ENCODE results near the gene LCE1C.

LCE1C gene

DNA sequence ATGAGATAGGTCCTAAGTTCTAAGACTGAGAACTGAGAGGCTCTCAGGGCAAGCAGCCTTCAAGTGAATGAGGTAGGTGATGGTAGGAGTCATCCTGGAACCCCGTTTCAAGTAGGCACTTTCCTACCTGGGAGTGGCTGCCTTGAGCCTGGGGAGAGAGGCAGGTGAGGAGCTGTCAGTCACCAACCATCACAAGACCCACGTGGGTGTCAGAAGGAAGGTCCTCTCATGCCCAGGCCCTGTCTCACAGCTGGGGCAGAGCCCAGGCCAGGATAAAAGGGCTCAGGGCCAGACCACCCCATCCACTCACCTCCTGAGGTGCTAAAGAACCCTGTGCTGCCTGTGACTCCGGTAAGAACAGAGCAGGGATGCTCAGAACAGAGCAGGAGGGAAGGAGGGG is 10.0 kb downstream of the LCE1C start, which contains the start of gene LCE1D:
Gene LCE1D, plus strand, starts transcription at position 301 of the 400 bp plus-strand sequence. CDS start 1,074 bp downstream, outside the sequence.
- no peak within 1 kb of the TSS for H3K4me3 ChIP-seq (ENCODE audit: extremely low read depth, insufficient read depth, low read length, poor library complexity, severe bottlenecking)
- WGBS, 2 experiments (ENCODE audit: insufficient coverage in 2 of 2) = 0% methylated on average over 1 of the region's 3 CpGs; no CpG with 5 or more reads in 1 of the 2 experiments
- H3K36me3 ChIP-seq (ENCODE audit: control insufficient read depth, insufficient read depth, low read length) = no peaks in the 10 kb centered on the region
- peaks cover 30% of the 10 kb centered on the region for H3K9me3 ChIP-seq (ENCODE audit: control insufficient read depth, low read length)
- no peak within 1 kb of the TSS for H3K27ac ChIP-seq (ENCODE audit: low read depth, low read length, severe bottlenecking)
- no peaks in the 10 kb centered on the region for H3K4me1 ChIP-seq (ENCODE audit: control insufficient read depth, insufficient read depth, low read length, poor library complexity, severe bottlenecking)

GRCh38 chr1:152795686-152796085 is 10.8 kb downstream of the LCE1C start:
- Histone ChIP-seq H3K4me3 (ENCODE audit: extremely low read depth, insufficient read depth, low read length, poor library complexity, severe bottlenecking) (no peak overlapping the region), H3K9me3 (ENCODE audit: control insufficient read depth, low read length) (peaks cover 23% of the 10 kb centered on the region), H3K36me3 (ENCODE audit: control insufficient read depth, insufficient read depth, low read length) (no peaks in the 10 kb centered on the region), H3K27ac (ENCODE audit: low read depth, low read length, severe bottlenecking) (no peak overlapping the region), H3K4me1 (ENCODE audit: control insufficient read depth, insufficient read depth, low read length, poor library complexity, severe bottlenecking) (no peaks in the 10 kb centered on the region)
- WGBS, 2 experiments (ENCODE audit: insufficient coverage in 2 of 2) = 54 to 80% methylated on average over 1 to 3 of the region's 4 CpGs

DNA sequence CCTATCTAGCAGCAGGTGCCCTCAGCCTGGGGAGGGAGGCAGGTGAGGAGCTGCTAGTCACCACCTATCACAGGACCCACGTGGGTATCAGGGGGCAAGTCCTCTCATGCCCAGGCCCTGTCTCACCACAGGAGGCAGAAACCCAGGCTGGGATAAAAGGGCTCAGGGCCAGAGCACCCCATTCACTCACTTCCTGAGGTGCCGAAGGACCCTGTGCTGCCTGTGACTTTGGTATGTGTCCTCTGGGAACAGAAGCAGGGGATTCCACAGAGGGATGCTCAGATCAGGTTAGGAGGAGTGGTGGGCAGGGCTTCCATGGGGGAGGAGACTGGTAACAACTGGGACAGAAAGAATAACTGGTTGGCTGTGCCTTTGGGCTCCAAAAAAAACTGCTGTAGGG is 20.4 kb downstream of the LCE1C start, which contains the start of gene LCE1E:
Gene LCE1E, plus strand, starts transcription at position 181 of the 400 bp plus-strand sequence. CDS start 1,043 bp downstream, outside the sequence.
- no peaks in the 10 kb centered on the region for H3K36me3 ChIP-seq (ENCODE audit: control insufficient read depth, insufficient read depth, low read length)
- H3K4me3 ChIP-seq (ENCODE audit: extremely low read depth, insufficient read depth, low read length, poor library complexity, severe bottlenecking) = no peak within 1 kb of the TSS
- no peak within 1 kb of the TSS for H3K27ac ChIP-seq (ENCODE audit: low read depth, low read length, severe bottlenecking)
- H3K4me1 ChIP-seq (ENCODE audit: control insufficient read depth, insufficient read depth, low read length, poor library complexity, severe bottlenecking) = no peaks in the 10 kb centered on the region
- H3K9me3 ChIP-seq (ENCODE audit: control insufficient read depth, low read length) = peaks cover 39% of the 10 kb centered on the region
- WGBS, 2 experiments (ENCODE audit: insufficient coverage in 2 of 2) = 83 to 86% methylated on average over 1 of the region's 2 CpGs

DNA sequence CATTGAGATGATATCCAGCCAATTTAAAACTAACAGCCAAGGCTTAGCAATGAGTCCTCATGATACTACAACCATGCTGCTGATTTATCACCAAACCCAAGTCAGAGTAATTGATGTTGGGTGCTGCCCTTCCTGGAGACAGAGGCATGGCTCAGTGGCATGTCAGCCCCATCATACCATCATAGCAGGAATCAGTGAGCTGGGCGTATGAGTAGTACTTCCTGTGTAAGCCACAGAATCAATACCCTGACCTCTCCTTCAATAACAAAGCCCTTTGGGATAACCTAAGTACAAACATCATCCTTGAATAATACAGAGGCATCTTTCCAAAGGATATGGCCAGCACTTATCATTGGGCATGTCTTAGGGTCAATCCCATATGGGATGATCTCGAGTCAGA is 23.4 kb downstream of the LCE1C start:
- Histone ChIP-seq H3K27ac (ENCODE audit: low read depth, low read length, severe bottlenecking) (no peak overlapping the region), H3K4me1 (ENCODE audit: control insufficient read depth, insufficient read depth, low read length, poor library complexity, severe bottlenecking) (no peaks in the 10 kb centered on the region), H3K4me3 (ENCODE audit: extremely low read depth, insufficient read depth, low read length, poor library complexity, severe bottlenecking) (no peak overlapping the region), H3K9me3 (ENCODE audit: control insufficient read depth, low read length) (peaks cover 60% of the 10 kb centered on the region), H3K36me3 (ENCODE audit: control insufficient read depth, insufficient read depth, low read length) (no peaks in the 10 kb centered on the region)
- 86 to 100% methylated on average over 1 of the region's 2 CpGs for WGBS, 2 experiments (ENCODE audit: insufficient coverage in 2 of 2)

GRCh38 chr1:152777510-152778137 is 28.8 kb downstream of the LCE1C start:
- no peak overlapping the region for H3K4me3 ChIP-seq (ENCODE audit: extremely low read depth, insufficient read depth, low read length, poor library complexity, severe bottlenecking)
- H3K27ac ChIP-seq (ENCODE audit: low read depth, low read length, severe bottlenecking) = no peak overlapping the region
- H3K9me3 ChIP-seq (ENCODE audit: control insufficient read depth, low read length) = peaks cover 55% of the 10 kb centered on the region
- H3K4me1 ChIP-seq (ENCODE audit: control insufficient read depth, insufficient read depth, low read length, poor library complexity, severe bottlenecking) = no peaks in the 10 kb centered on the region
- H3K36me3 ChIP-seq (ENCODE audit: control insufficient read depth, insufficient read depth, low read length) = no peaks in the 10 kb centered on the region
- 63 to 72% methylated on average over 2 of the region's 4 CpGs for WGBS, 2 experiments (ENCODE audit: insufficient coverage in 2 of 2)

DNA sequence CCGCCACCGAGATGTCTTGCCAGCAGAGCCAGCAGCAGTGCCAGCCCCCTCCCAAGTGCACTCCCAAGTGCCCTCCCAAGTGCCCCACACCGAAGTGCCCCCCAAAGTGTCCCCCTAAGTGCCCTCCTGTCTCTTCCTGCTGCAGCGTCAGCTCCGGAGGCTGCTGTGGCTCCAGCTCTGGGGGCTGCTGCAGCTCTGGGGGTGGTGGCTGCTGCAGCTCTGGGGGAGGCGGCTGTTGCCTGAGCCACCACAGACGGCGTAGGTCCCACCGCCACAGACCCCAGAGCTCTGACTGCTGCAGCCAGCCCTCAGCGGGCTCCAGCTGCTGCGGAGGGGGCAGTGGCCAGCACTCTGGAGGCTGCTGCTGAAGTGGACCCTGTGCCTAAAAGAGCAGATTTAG is 30.1 kb downstream of the LCE1C start:
- WGBS, 2 experiments (ENCODE audit: insufficient coverage in 2 of 2) = 74 to 80% methylated on average over 6 to 10 of the region's 11 CpGs
- Histone ChIP-seq H3K9me3 (ENCODE audit: control insufficient read depth, low read length) (peaks cover 58% of the 10 kb centered on the region), H3K36me3 (ENCODE audit: control insufficient read depth, insufficient read depth, low read length) (no peaks in the 10 kb centered on the region)

DNA sequence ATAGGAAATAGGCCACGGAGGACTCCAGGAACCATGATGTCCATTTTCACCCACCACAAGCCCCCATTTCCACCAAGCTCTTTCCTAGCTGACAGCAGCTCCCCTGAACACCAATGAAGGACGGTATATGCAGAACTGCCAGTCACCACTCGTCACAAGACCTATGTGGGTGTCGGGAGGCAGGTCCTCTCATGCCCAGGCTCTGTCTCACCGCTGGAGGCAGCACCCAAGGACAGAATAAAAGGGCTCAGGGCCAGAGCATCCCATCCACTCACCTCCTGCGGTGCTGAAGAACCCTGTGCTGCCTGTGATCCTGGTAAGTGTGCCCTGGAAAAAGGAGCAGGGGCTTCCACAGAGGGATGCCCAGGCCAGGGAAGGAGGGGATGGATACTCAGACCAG is 31.6 kb downstream of the LCE1C start, which contains the start of gene LCE1F:
Gene LCE1F, plus strand, starts transcription at position 266 of the 400 bp plus-strand sequence. CDS start 1,232 bp downstream, outside the sequence.
- Histone ChIP-seq H3K4me3 (ENCODE audit: extremely low read depth, insufficient read depth, low read length, poor library complexity, severe bottlenecking) (no peak within 1 kb of the TSS), H3K4me1 (ENCODE audit: control insufficient read depth, insufficient read depth, low read length, poor library complexity, severe bottlenecking) (no peaks in the 10 kb centered on the region), H3K36me3 (ENCODE audit: control insufficient read depth, insufficient read depth, low read length) (no peaks in the 10 kb centered on the region), H3K9me3 (ENCODE audit: control insufficient read depth, low read length) (peaks cover 63% of the 10 kb centered on the region), H3K27ac (ENCODE audit: low read depth, low read length, severe bottlenecking) (no peak within 1 kb of the TSS)
- WGBS, 2 experiments (ENCODE audit: insufficient coverage in 2 of 2) = 42 to 44% methylated on average over 4 of the region's 6 CpGs

More for the DNA sequence above, 30.1 kb downstream of the LCE1C start:
- Histone ChIP-seq H3K4me3 (ENCODE audit: extremely low read depth, insufficient read depth, low read length, poor library complexity, severe bottlenecking) (no peak overlapping the region), H3K4me1 (ENCODE audit: control insufficient read depth, insufficient read depth, low read length, poor library complexity, severe bottlenecking) (no peaks in the 10 kb centered on the region), H3K27ac (ENCODE audit: low read depth, low read length, severe bottlenecking) (no peak overlapping the region)

- Histone ChIP-seq H3K4me1 (ENCODE audit: control insufficient read depth, insufficient read depth, low read length, poor library complexity, severe bottlenecking) (no peaks in the 10 kb centered on the region), H3K36me3 (ENCODE audit: control insufficient read depth, insufficient read depth, low read length) (no peaks in the 10 kb centered on the region), H3K4me3 (ENCODE audit: extremely low read depth, insufficient read depth, low read length, poor library complexity, severe bottlenecking) (no peak overlapping the region), H3K27ac (ENCODE audit: low read depth, low read length, severe bottlenecking) (no peak overlapping the region), H3K9me3 (ENCODE audit: control insufficient read depth, low read length) (peaks cover 50% of the 10 kb centered on the region)
- no CpG with 5 or more reads among the region's 1 CpG for WGBS, 2 experiments (ENCODE audit: insufficient coverage in 2 of 2)
Observed at GRCh38 chr1:152770411-152770810, 36.0 kb downstream of the LCE1C start.

DNA sequence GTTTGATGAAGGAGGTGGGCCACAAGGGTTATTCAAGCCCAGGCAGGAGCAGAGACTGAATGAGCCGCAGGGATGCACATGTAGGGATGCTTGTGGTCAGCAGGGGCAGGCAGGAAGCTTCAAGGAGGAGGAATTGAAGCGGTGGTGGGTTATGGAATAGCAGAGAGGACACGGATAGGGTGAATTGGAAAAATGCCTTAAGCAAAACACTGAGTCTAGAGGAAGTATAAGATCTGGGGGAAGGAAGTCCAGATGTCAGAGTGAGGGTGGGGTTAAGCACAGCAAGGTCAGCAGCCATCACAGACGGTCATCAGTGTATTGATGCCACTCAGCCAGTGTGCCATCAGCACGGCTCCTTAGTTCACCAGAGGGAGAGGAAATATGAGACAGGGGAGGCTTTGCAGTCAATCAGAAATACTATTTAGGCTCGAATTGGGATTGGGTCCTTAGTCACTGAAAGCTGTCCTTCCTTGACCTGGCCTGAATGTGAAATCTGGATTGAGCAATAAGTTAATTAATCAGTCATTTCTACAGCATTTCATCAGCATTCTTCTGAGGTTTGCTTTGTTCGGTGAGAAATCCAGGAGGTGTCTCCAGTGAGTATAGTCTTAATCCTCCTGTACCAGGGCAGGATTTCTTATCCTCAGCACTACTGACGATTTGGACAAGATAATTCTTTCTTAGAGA is 37.5 kb downstream of the LCE1C start:
- Histone ChIP-seq H3K4me3 (ENCODE audit: extremely low read depth, insufficient read depth, low read length, poor library complexity, severe bottlenecking) (no peak overlapping the region), H3K27ac (ENCODE audit: low read depth, low read length, severe bottlenecking) (no peak overlapping the region), H3K36me3 (ENCODE audit: control insufficient read depth, insufficient read depth, low read length) (no peaks in the 10 kb centered on the region), H3K4me1 (ENCODE audit: control insufficient read depth, insufficient read depth, low read length, poor library complexity, severe bottlenecking) (no peaks in the 10 kb centered on the region), H3K9me3 (ENCODE audit: control insufficient read depth, low read length) (peaks cover 50% of the 10 kb centered on the region)
- 34 to 44% methylated on average over 5 to 7 of the region's 8 CpGs for WGBS, 2 experiments (ENCODE audit: insufficient coverage in 2 of 2)

DNA sequence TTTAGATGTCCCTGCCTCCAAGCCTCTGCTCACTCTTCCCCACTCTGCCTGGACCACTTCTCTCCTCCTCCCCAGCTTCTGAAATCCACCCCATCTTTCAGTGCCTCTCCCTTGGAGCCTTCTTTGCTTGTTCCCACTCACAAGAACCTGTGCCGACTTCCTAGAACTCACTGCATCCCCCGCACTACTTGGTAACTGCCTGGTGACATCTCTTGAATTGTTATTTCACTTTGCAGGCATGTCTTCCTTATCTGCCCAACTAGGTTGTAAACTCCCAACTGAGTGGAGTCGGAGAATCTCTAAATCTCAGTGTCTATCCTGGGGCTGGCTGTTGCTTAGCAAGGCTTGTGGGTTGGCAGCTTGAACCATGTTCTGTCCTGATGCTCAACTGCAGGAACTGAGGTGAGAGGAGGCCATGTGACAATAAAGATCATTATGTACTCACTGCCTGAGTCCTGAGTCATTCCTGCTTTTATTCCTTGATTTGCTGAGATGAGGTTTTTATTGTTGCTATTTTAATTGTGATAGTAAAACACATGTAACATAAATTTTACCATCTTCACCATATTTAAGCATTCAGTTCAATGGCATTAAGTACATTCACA is 44.7 kb downstream of the LCE1C start:
- 63 to 66% methylated on average over 1 to 3 of the region's 3 CpGs for WGBS, 2 experiments (ENCODE audit: insufficient coverage in 2 of 2)
- H3K4me3 ChIP-seq (ENCODE audit: extremely low read depth, insufficient read depth, low read length, poor library complexity, severe bottlenecking) = no peak overlapping the region
- no peak overlapping the region for H3K27ac ChIP-seq (ENCODE audit: low read depth, low read length, severe bottlenecking)
- no peaks in the 10 kb centered on the region for H3K4me1 ChIP-seq (ENCODE audit: control insufficient read depth, insufficient read depth, low read length, poor library complexity, severe bottlenecking)
- H3K36me3 ChIP-seq (ENCODE audit: control insufficient read depth, insufficient read depth, low read length) = no peaks in the 10 kb centered on the region
- H3K9me3 ChIP-seq (ENCODE audit: control insufficient read depth, low read length) = peaks cover 59% of the 10 kb centered on the region

All from mesodermal cell (in vitro differentiated cells).